Esophagus muscularis mucosa (tissue), 3 donors: Measurements from ENCODE around the gene TJAP1.

ENCODE experiments used
- CTCF ChIP-seq, 3 experiments: fragments of 200-600 bp in 2 of 3; fragments of 450-650 bp in 1 of 3; sonication (generic) in 2 of 3; IDR thresholded peaks; one replicate each; pipeline ENCODE4 v1.5.1; 2017 to 2019; ENCODE audit warnings: antibody characterized with exemption in 3 of 3, mild to moderate bottlenecking in 2 of 3, moderate library complexity in 1 of 3
- POLR2A ChIP-seq: fragments of 450-650 bp; IDR thresholded peaks from one replicate; pipeline ENCODE4 v1.6.1; 2017; ENCODE audit warnings: antibody characterized with exemption, moderate library complexity, mild to moderate bottlenecking, low read depth

GRCh38 chr6:43478008-43478372 lies 620 bp downstream of the TJAP1 start:
- TF ChIP-seq CTCF (IDR thresholded peaks at IDR 0.05) (no peak), POLR2A (no peak)
